GM21360 (cell line): ENCODE measurements around the gene GOLGA6L10.
"Not testable (repeated sequence)": the region's sequence is repeated elsewhere in the genome, so short reads cannot be mapped to it uniquely, and the experiment has no call there.

Source experiments
- ATAC-seq: cut with Tn5 transposase; IDR thresholded peaks from one replicate; pipeline ENCODE4 v1.9.1; 2021; ENCODE audit warnings: mild to moderate bottlenecking, moderate library complexity; ENCODE audit not compliant: unreplicated experiment

GOLGA6L10 gene

DNA sequence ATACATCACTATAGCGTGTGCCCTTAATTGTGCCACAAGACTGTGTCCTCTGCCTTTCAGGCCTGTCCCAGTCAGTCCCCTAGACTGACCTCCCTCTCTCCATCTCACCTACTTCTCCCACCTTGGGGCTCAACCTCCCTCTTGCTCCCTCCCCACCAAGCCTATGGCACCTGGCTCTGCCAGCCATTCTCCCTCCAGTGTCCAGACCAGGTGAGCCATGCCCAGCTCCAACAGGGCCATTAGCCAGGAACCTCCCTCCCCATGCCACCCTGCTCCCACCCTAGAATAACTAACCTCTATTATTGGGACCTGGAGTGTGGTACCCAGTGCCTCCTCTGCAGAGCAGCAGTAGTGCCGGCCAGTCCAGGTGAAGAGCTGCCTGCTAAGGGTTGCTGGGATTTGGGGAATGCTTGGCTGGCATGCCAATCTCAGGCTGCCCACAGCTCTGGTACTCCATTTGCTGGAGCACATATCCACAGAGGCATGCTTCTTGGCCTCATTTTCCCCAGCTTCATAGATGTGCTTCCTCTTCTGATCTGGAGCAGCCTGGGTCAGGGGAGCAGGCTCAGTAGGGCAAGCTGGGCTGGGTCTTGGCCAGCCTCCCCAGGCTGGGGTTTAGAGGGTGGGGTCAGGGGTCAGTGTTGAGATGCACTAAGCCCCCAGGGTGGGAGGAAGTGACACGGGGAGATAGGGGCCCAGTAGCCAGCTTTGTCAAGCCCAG lies 47.8 kb downstream of the GOLGA6L10 start:
- ATAC-seq: no peak

GRCh38 chr15:82300883-82301282 lies 48.4 kb downstream of the GOLGA6L10 start:
- no peak for ATAC-seq

DNA sequence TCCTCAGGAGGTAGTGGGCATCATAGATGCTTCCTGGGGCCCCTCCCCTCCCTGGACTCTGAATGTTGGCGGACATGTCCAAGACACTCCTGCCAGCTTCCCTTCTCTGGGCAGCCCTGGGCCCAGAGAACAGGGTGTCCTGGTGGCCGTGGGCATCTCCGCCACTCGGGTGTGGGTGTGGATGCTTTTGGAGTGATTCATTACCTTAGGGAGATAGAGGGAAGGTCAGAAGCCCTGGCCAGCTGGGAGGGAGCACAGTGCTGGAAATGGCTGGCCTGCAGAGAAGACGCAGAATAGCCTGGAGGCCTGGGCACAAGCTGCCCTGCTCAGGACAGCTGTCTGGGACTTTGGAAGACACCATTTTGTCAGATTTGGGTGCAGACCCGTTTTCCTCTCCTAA lies 48.9 kb downstream of the GOLGA6L10 start:
- not testable (repeated sequence) for ATAC-seq

DNA sequence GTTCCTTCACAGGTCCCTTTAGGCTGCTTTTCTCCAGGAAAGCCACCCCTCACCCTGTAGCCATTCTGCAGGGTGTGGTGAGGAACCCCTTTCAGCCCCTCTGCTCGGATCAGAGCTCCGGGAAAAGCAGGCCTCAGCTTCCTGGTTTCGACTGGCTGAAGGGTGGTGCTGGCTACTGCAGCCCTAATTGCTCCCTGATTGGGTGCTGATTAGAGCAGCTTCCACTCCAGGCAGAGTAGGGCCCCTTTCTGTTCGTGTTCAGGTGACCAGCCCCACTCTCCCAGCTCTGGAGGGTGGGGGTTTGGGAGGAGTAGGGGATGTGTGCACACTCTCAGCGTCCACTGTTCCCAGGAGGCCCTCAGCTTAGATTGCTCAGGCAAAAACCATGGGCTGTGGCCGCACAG lies 49.8 kb downstream of the GOLGA6L10 start:
- not testable (repeated sequence) for ATAC-seq

DNA sequence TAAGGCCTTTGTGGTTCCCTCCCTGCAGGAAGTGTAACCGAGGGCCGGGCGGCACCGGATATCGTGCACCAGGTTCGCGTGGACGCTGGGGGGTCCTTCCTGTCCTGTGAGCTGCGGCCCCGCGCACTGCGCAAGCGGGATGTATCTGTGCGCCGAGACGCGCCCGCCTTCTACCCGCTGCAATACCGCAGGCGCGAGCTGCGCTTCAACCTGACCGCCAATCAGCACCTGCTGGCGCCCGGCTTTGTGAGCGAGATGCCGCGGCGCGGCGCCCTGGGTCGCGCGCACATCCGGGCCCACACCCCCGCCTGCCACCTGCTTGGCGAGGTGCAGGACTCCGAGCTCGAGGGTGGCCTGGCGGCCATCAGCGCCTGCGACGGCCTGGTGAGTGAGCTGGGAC lies 50.8 kb downstream of the GOLGA6L10 start:
- ATAC-seq: no peak

DNA sequence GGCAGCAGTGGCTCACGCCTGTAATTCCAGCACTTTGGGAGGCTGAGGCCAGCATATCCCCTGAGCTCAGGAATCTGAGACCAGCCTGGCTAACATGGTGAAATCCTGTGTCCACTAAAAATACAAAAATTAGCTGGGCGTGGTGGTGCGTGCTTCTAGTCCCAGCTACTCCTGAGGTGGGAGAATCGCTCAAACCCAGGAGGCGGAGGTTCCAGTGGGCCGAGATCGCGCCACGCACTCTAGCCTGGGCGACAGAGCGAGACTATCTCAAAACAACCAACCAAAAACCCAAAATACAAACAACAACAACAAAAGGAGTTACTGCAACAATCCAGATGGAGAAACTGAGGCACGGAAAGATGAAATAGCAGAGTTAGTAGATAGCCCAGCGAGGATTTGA lies 51.2 kb downstream of the GOLGA6L10 start:
- ATAC-seq: no peak

DNA sequence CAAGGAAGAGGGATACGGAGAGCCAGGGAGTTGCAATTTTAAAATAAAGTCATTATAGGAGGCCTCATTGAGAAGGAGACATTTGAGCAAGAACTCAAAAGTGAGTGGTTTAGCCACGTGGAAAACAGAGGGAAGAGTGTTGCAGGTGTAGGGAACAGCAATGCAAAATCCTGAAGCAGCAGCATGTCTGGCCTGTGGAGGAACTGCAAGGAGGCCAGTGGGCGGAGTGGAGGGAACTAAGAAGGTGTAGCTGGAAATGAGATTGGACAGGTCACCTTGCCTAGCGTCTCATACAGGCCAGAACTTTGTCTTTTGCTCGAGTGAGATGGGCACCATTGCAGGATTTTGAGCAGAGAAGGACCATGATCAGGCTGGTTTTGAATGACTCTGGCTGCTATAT lies 51.7 kb downstream of the GOLGA6L10 start:
- no peak for ATAC-seq

DNA sequence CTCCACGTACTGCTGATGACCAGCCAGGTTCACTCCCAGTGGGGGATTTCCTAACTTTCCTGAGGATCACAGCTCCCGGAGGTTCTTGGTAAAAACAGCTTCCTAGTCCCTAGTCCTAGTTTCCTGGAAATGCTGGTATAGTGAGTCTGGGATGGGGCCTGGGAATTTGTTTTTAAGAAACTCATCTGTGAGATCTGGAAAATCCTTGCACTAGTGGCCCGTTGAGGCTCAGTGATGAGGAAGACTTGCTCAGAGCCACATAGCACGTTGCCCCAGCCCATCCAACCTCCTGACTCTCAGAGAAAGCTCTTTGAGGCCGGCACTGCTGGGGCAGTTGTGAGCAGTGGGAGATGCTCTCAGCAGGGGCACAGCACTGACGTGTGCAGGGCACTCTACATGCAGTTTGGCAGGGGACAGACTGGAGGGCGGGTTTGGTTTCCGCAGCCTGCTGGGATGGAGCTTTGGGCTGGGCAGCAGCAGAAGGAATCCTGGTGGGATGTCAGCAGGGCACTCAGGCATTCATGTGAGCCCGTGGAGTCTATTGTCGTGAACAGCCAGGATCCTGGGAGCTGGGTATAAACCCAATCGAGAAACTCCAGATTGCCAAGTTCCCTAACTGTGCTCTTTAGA lies 55.1 kb downstream of the GOLGA6L10 start:
- ATAC-seq: no peak

DNA sequence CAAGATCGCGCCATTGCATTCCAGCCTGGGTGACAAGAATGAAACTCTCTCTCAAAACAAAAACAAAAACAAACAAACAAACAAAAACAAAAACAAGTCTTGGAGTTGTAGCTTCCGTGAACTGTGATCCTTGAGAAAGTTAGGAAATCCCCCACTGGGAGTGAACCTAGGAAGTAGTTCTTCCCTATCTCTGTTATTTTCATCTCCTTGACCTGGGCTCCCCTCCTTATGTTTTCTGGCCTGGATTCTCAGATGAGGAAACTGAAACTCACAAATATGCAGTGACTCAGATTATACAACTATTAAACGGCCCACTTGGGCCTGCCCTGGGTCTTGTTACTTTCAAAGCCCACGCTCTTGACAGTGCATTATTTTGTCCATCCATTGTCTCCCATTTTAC lies 57.0 kb downstream of the GOLGA6L10 start:
- ATAC-seq: no peak
